KMS-11 (cell line): ENCODE data around the gene ACP2.

Experiments used
- H2AFZ ChIP-seq: fragments of 200-600 bp; sonication (generic); 2 replicates; pipeline ENCODE4 v1.6.1; 2016; ENCODE audit warnings: antibody characterized with exemption, mixed run types, low read depth
- H3K27ac ChIP-seq: fragments of 200-600 bp; sonication (generic); 2 replicates; pipeline ENCODE4 v1.6.1; 2016; ENCODE audit warnings: mild to moderate bottlenecking, mixed run types
- H3K27me3 ChIP-seq: fragments of 200-600 bp; sonication (generic); 2 replicates; pipeline ENCODE4 v1.6.1; 2017; ENCODE audit warnings: mild to moderate bottlenecking, low read depth, mixed run types, moderate library complexity; ENCODE audit not compliant: insufficient read depth
- H3K36me3 ChIP-seq: fragments of 200-600 bp; sonication (generic); 2 replicates; pipeline ENCODE4 v1.6.1; 2017; ENCODE audit warnings: mild to moderate bottlenecking, mixed run types; ENCODE audit not compliant: insufficient read depth
- H3K4me1 ChIP-seq: fragments of 200-600 bp; sonication (generic); 2 replicates; pipeline ENCODE4 v1.6.1; 2016; ENCODE audit warnings: mild to moderate bottlenecking, low read depth, mixed run types; ENCODE audit not compliant: poor library complexity, severe bottlenecking
- H3K4me2 ChIP-seq: fragments of 200-600 bp; sonication (generic); 2 replicates; pipeline ENCODE4 v1.7.0; 2016; ENCODE audit warnings: mild to moderate bottlenecking, mixed run types
- H3K4me3 ChIP-seq: fragments of 200-600 bp; sonication (generic); IDR thresholded peaks from 2 replicates; pipeline ENCODE4 v1.6.1; 2017; ENCODE audit warnings: low read depth, low read length, mixed read lengths; ENCODE audit not compliant: insufficient read depth
- H3K79me2 ChIP-seq: fragments of 200-600 bp; sonication (generic); 2 replicates; pipeline ENCODE4 v1.6.1; 2016; ENCODE audit warnings: low read depth, mixed run types; ENCODE audit not compliant: insufficient read depth
- H3K9ac ChIP-seq: fragments of 200-600 bp; sonication (generic); 2 replicates; pipeline ENCODE4 v1.6.1; 2016; ENCODE audit warnings: mild to moderate bottlenecking, mixed run types
- H4K20me1 ChIP-seq: fragments of 200-600 bp; sonication (generic); 2 replicates; pipeline ENCODE4 v1.6.1; 2016; ENCODE audit warnings: mild to moderate bottlenecking, mixed run types; ENCODE audit not compliant: insufficient read depth
- CTCF ChIP-seq: fragments of 200-600 bp; sonication (generic); conservative IDR thresholded peaks from 2 replicates; pipeline ENCODE4 v1.6.1; 2017; ENCODE audit warnings: low read depth, mild to moderate bottlenecking, antibody characterized with exemption, low read length, moderate library complexity, mixed read lengths

ACP2 gene

GRCh38 chr11:47268448-47269001 lies 19.9 kb upstream of the ACP2 start:
- Histone ChIP-seq H3K27ac (no peak overlapping the region), H3K4me3 (no peak overlapping the region), H4K20me1 (no peaks in the 10 kb centered on the region), H2AFZ (peak overlapping the region; percentile 83; the same call in 1 of the 2 replicates), H3K36me3 (no peaks in the 10 kb centered on the region), H3K4me2 (peak overlapping the region; percentile 69), H3K4me1 (peaks cover 39% of the 10 kb centered on the region), H3K79me2 (peaks cover 23% of the 10 kb centered on the region), H3K9ac (no peak overlapping the region), H3K27me3 (no peaks in the 10 kb centered on the region)
- TF ChIP-seq CTCF: no peak

- Histone ChIP-seq H3K4me3 (no peak overlapping the region), H3K79me2 (peaks cover 18% of the 10 kb centered on the region), H4K20me1 (no peaks in the 10 kb centered on the region), H3K4me1 (peaks cover 33% of the 10 kb centered on the region), H3K36me3 (no peaks in the 10 kb centered on the region), H2AFZ (no peak overlapping the region), H3K4me2 (no peak overlapping the region), H3K27ac (no peak overlapping the region), H3K9ac (no peak overlapping the region), H3K27me3 (no peaks in the 10 kb centered on the region)
- TF ChIP-seq CTCF: no peak
These were observed 19.3 kb upstream of the ACP2 start for GRCh38 chr11:47267876-47268275.

- Histone ChIP-seq H3K36me3 (no peaks in the 10 kb centered on the region), H4K20me1 (no peaks in the 10 kb centered on the region), H3K27ac (no peak overlapping the region), H3K4me1 (peaks cover 8% of the 10 kb centered on the region), H2AFZ (no peak overlapping the region), H3K9ac (no peak overlapping the region), H3K79me2 (no peaks in the 10 kb centered on the region), H3K4me2 (no peak overlapping the region), H3K27me3 (no peaks in the 10 kb centered on the region), H3K4me3 (no peak overlapping the region)
- no peak for TF ChIP-seq CTCF
These were observed 15.9 kb upstream of the ACP2 start for GRCh38 chr11:47264521-47264920.

GRCh38 chr11:47264119-47264518 lies 15.5 kb upstream of the ACP2 start:
- no peak for TF ChIP-seq CTCF
- no peaks in the 10 kb centered on the region for H3K79me2 ChIP-seq
- no peak overlapping the region for H3K4me3 ChIP-seq
- H3K4me2 ChIP-seq: no peak overlapping the region
- no peaks in the 10 kb centered on the region for H3K36me3 ChIP-seq
- no peak overlapping the region for H2AFZ ChIP-seq
- no peak overlapping the region for H3K27ac ChIP-seq
- no peak overlapping the region for H3K9ac ChIP-seq
- H3K27me3 ChIP-seq: no peaks in the 10 kb centered on the region
- H4K20me1 ChIP-seq: no peaks in the 10 kb centered on the region
- peaks cover 7% of the 10 kb centered on the region for H3K4me1 ChIP-seq
